H1 (cell line): ENCODE data around the gene ASCC1. TPM values are rescaled to one million over a fixed set of nuclear protein-coding genes. Genes with fewer than 3 reads are reported as not detected.

Experiments
- BACH1 ChIP-seq: IDR thresholded peaks from 2 replicates; pipeline ENCODE4 v1.6.1; 2012; ENCODE audit warnings: low read length, improper control_type of control experiment
- BCL11A ChIP-seq, 2 experiments: IDR thresholded peaks; one replicate each; pipeline ENCODE4 v1.6.1; 2011; ENCODE audit warnings: low read depth in 2 of 2, low read length in 2 of 2, mild to moderate bottlenecking in 2 of 2
- CBX8 ChIP-seq: fragments of 300-800, 300-1000 bp; sonication (generic); IDR thresholded peaks from 2 replicates; pipeline ENCODE4 v1.7.1; 2016; ENCODE audit warnings: low read depth, low read length, borderline replicate concordance
- KDM4A ChIP-seq: IDR thresholded peaks from one replicate; pipeline ENCODE4 v1.7.1; 2012; ENCODE audit warnings: low read depth, mild to moderate bottlenecking, moderate library complexity, low read length, inconsistent platforms; ENCODE audit not compliant: severe bottlenecking
- PHF8 ChIP-seq: fragments of 200-600 bp; sonication (generic); conservative IDR thresholded peaks from 2 replicates; pipeline ENCODE4 v1.7.1; 2012; ENCODE audit warnings: low read depth, mild to moderate bottlenecking, inconsistent platforms, low read length, moderate library complexity
- polyA plus RNA-seq, 7 experiments: library from polyadenylated mRNA; depleted of rRNA in 3 of 7; stranded (reverse) in 5 of 7; unstranded in 2 of 7; fragments of >200 nt in 5 of 7; fragments of 200-250 nt in 2 of 7; gene quantifications; 1 replicate in 5 of 7; 2 replicates in 1 of 7; 4 replicates in 1 of 7; pipeline versions ENCODE4 v1.2.1 to v1.2.3, GENCODE V29; 2011 to 2013; ENCODE audit warnings: missing spikeins in 2 of 7, mixed read lengths in 2 of 7
- total RNA-seq: library from RNA; stranded (reverse); fragmentation: NEBNext Ultra II Directional; extraction: Animal tissue kit (Norgen Biotek cat#: 25700); gene quantifications from 2 replicates; pipeline ENCODE4 v1.2.1, GENCODE V29; 2021
- TF ChIP-seq, protein P1 (sequence below): IDR thresholded peaks from 2 replicates; pipeline ENCODE4 v1.6.1; 2012; ENCODE audit warnings: inconsistent platforms

Gene ASCC1
- total and polyA plus RNA-seq, 2 of the 8 experiments (the other 6 are each of a cell fraction or from before 2014, with no cell fraction given), result 25.6 to 35.8 TPM

DNA sequence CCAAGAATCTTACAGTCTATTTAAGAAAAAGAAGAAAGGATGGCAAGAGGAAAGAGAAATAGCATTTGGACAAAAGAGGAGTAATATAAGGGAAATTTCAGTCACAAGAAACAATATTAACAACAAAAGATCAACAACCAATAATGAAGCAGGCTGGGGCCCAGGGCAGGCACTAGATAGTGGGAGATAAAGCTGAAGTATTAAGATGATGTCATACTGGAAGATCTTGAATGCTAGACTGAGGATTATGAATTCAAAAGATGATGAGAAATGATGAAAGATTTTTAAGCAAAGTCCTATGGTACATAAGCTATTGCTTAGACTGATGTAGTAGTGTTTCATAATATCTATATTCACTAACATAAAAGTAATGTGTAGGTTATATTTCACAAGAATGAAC, 75.9 kb downstream of the ASCC1 start (continued):
- TF ChIP-seq KDM4A, result no peak
- TF ChIP-seq BACH1, result no peak
- no peak for TF ChIP-seq CBX8
- TF ChIP-seq BCL11A (IDR thresholded peaks at IDR 0.05; ENCODE audit: low read depth in 2 of 2, low read length in 2 of 2), result no peak
- no peak for TF ChIP-seq PHF8
- TF ChIP-seq, protein P1, sequence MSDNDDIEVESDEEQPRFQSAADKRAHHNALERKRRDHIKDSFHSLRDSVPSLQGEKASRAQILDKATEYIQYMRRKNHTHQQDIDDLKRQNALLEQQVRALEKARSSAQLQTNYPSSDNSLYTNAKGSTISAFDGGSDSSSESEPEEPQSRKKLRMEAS, result no peak
- TF ChIP-seq, all 59 proteins: peak for 0
